K562 (cell line): Measurements from ENCODE around the gene DOCK1.

ENCODE experiments used
- KLF6 ChIP-seq: fragments of 250-450 bp; sonication (Bioruptor Pico); IDR thresholded peaks from 2 replicates; pipeline ENCODE4 v1.4.0; 2020; ENCODE audit warnings: mild to moderate bottlenecking, moderate library complexity, borderline replicate concordance
- POLR2A ChIP-seq: fragments of 450-650 bp; conservative IDR thresholded peaks from 2 replicates; pipeline ENCODE4 v1.6.1; 2016
- SMC3 ChIP-seq: conservative IDR thresholded peaks from 2 replicates; pipeline ENCODE4 v1.6.1; 2011; ENCODE audit warnings: low read depth, low read length, improper control_type of control experiment; ENCODE audit not compliant: insufficient read depth

GRCh38 chr10:126935263-126935946, 30.2 kb downstream of the DOCK1 start:
- no peak for TF ChIP-seq POLR2A
- TF ChIP-seq KLF6 (CRISPR knock-in tag) = no peak
- no peak for TF ChIP-seq SMC3
